C4-2B (cell line): Measurements from ENCODE around the gene SNAP25.

Source experiments
- CTCF ChIP-seq: fragments of 450-650 bp; conservative IDR thresholded peaks from 2 replicates; pipeline ENCODE4 v1.5.1; 2017; ENCODE audit warnings: mild to moderate bottlenecking
- ZFX ChIP-seq: fragments of 450-650 bp; IDR thresholded peaks from 2 replicates; pipeline ENCODE4 v1.6.1; 2017

- no peak for TF ChIP-seq CTCF
- no peak for TF ChIP-seq ZFX
Observed at GRCh38 chr20:10306440-10307358, 88.1 kb downstream of the SNAP25 start.
